Measurements from ENCODE around the gene TAS2R31. TPM values are rescaled to one million over a fixed set of nuclear protein-coding genes. Genes with fewer than 3 reads are reported as not detected.
"Not testable (repeated sequence)": the region's sequence is repeated elsewhere in the genome, so short reads cannot be mapped to it uniquely, and the experiment has no call there.

Gene TAS2R31
- polyA plus RNA-seq, 1 donor from 2014 or later: 4.0 TPM

GRCh38 chr12:11041366-11041765 is 10.2 kb upstream of the TAS2R31 start:
- H3K27ac ChIP-seq (ENCODE audit: low read length); H3F3A ChIP-seq (ENCODE audit: insufficient read depth, low read length, poor library complexity, severe bottlenecking); H3K27me3 ChIP-seq (ENCODE audit: insufficient read depth, low read depth, low read length); H3K9me2 ChIP-seq (ENCODE audit: insufficient read depth, low read length); H3K4me2 ChIP-seq (ENCODE audit: low read length); H3K79me2 ChIP-seq (replicated peaks; ENCODE audit: insufficient read depth, low read length); H2AFZ ChIP-seq (ENCODE audit: low read depth, low read length); H3K9me3 ChIP-seq (ENCODE audit: low read length); H4K20me1 ChIP-seq (ENCODE audit: insufficient read depth); H3K4me3 ChIP-seq (ENCODE audit: low read length); H3K9ac ChIP-seq (ENCODE audit: low read length): not testable (repeated sequence)
- H3K36me3 ChIP-seq (ENCODE audit: insufficient read depth, low read length): peaks cover 11% of the 10 kb centered on the region

DNA sequence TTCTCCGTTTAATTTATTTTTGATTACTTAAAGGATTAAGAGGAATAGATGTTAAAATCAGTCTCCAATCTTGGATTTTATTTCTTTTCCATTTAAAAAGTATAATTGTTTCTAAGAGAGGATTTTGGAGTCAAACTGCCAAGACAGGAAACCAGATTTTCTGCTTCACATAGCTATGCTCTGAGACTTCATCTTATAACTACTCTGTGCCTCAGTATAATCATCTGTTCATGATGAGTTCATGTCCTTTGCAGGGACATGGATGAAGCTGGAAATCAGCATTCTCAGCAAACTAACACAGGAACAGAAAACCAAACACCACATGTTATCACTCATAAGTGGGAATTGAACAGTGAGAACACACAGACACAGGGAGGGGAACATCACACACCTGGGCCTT is 9.0 kb upstream of the TAS2R31 start:
- H3K9me3 ChIP-seq (ENCODE audit: low read length): no peaks in the 10 kb centered on the region
- H2AFZ ChIP-seq (ENCODE audit: low read depth, low read length): no peak overlapping the region
- no peaks in the 10 kb centered on the region for H3K9me2 ChIP-seq (ENCODE audit: insufficient read depth, low read length)
- peaks cover 5% of the 10 kb centered on the region for H3K79me2 ChIP-seq (replicated peaks; ENCODE audit: insufficient read depth, low read length)
- H4K20me1 ChIP-seq (ENCODE audit: insufficient read depth): no peaks in the 10 kb centered on the region
- no peak for TF ChIP-seq EP300 (conservative IDR thresholded peaks at IDR 0.05; ENCODE audit: poor library complexity, severe bottlenecking)
- TF ChIP-seq RAD21 (conservative IDR thresholded peaks at IDR 0.05): no peak
- TF ChIP-seq, protein P1, sequence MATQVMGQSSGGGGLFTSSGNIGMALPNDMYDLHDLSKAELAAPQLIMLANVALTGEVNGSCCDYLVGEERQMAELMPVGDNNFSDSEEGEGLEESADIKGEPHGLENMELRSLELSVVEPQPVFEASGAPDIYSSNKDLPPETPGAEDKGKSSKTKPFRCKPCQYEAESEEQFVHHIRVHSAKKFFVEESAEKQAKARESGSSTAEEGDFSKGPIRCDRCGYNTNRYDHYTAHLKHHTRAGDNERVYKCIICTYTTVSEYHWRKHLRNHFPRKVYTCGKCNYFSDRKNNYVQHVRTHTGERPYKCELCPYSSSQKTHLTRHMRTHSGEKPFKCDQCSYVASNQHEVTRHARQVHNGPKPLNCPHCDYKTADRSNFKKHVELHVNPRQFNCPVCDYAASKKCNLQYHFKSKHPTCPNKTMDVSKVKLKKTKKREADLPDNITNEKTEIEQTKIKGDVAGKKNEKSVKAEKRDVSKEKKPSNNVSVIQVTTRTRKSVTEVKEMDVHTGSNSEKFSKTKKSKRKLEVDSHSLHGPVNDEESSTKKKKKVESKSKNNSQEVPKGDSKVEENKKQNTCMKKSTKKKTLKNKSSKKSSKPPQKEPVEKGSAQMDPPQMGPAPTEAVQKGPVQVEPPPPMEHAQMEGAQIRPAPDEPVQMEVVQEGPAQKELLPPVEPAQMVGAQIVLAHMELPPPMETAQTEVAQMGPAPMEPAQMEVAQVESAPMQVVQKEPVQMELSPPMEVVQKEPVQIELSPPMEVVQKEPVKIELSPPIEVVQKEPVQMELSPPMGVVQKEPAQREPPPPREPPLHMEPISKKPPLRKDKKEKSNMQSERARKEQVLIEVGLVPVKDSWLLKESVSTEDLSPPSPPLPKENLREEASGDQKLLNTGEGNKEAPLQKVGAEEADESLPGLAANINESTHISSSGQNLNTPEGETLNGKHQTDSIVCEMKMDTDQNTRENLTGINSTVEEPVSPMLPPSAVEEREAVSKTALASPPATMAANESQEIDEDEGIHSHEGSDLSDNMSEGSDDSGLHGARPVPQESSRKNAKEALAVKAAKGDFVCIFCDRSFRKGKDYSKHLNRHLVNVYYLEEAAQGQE (IDR thresholded peaks at IDR 0.05; ENCODE audit: borderline replicate concordance): no peak
- TF ChIP-seq TAF1 (IDR thresholded peaks at IDR 0.05; ENCODE audit: low read depth): no peak
- TF ChIP-seq SMC3 (conservative IDR thresholded peaks at IDR 0.05; ENCODE audit: poor library complexity): no peak
- no peak for TF ChIP-seq CTCF (IDR thresholded peaks at IDR 0.05; ENCODE audit: poor library complexity, severe bottlenecking)
- no peak for TF ChIP-seq POLR2AphosphoS5 (IDR thresholded peaks at IDR 0.05)
- TF ChIP-seq MXI1 (conservative IDR thresholded peaks at IDR 0.05; ENCODE audit: poor library complexity, severe bottlenecking): no peak
- no peak for TF ChIP-seq EZH2 (IDR thresholded peaks at IDR 0.05; ENCODE audit: borderline replicate concordance, insufficient read depth, low read length, poor library complexity, severe bottlenecking)
- H3K27me3 ChIP-seq (ENCODE audit: insufficient read depth, low read depth, low read length): no peaks in the 10 kb centered on the region
- no peak overlapping the region for H3K4me2 ChIP-seq (ENCODE audit: low read length)
- no peak overlapping the region for H3K27ac ChIP-seq (ENCODE audit: low read length)
- H3F3A ChIP-seq (ENCODE audit: insufficient read depth, low read length, poor library complexity, severe bottlenecking): no peaks in the 10 kb centered on the region
- no peak overlapping the region for H3K4me3 ChIP-seq (ENCODE audit: low read length)
- H3K36me3 ChIP-seq (ENCODE audit: insufficient read depth, low read length): peaks cover 6% of the 10 kb centered on the region
- no peak overlapping the region for H3K9ac ChIP-seq (ENCODE audit: low read length)

- no peak overlapping the region for H3K9ac ChIP-seq (ENCODE audit: low read length)
- peaks cover 5% of the 10 kb centered on the region for H3K79me2 ChIP-seq (replicated peaks; ENCODE audit: insufficient read depth, low read length)
- H3K4me3 ChIP-seq (ENCODE audit: low read length): no peak overlapping the region
- no peak overlapping the region for H3K27ac ChIP-seq (ENCODE audit: low read length)
- TF ChIP-seq, protein P1 (IDR thresholded peaks at IDR 0.05; ENCODE audit: borderline replicate concordance): no peak
- TF ChIP-seq CTCF (IDR thresholded peaks at IDR 0.05; ENCODE audit: poor library complexity, severe bottlenecking) (no peak), MXI1 (conservative IDR thresholded peaks at IDR 0.05; ENCODE audit: poor library complexity, severe bottlenecking) (no peak), SMC3 (conservative IDR thresholded peaks at IDR 0.05; ENCODE audit: poor library complexity) (no peak), EZH2 (IDR thresholded peaks at IDR 0.05; ENCODE audit: borderline replicate concordance, insufficient read depth, low read length, poor library complexity, severe bottlenecking) (no peak), TAF1 (IDR thresholded peaks at IDR 0.05; ENCODE audit: low read depth) (no peak), EP300 (conservative IDR thresholded peaks at IDR 0.05; ENCODE audit: poor library complexity, severe bottlenecking) (no peak), POLR2AphosphoS5 (IDR thresholded peaks at IDR 0.05) (no peak), RAD21 (conservative IDR thresholded peaks at IDR 0.05) (no peak)
- H4K20me1 ChIP-seq (ENCODE audit: insufficient read depth): no peaks in the 10 kb centered on the region
- H3K9me2 ChIP-seq (ENCODE audit: insufficient read depth, low read length): no peaks in the 10 kb centered on the region
- H3K36me3 ChIP-seq (ENCODE audit: insufficient read depth, low read length): no peaks in the 10 kb centered on the region
- no peak overlapping the region for H2AFZ ChIP-seq (ENCODE audit: low read depth, low read length)
- no peaks in the 10 kb centered on the region for H3K27me3 ChIP-seq (ENCODE audit: insufficient read depth, low read depth, low read length)
- no peaks in the 10 kb centered on the region for H3F3A ChIP-seq (ENCODE audit: insufficient read depth, low read length, poor library complexity, severe bottlenecking)
- H3K9me3 ChIP-seq (ENCODE audit: low read length): no peaks in the 10 kb centered on the region
- no peak overlapping the region for H3K4me2 ChIP-seq (ENCODE audit: low read length)
Measured at GRCh38 chr12:11039171-11039570, 8.0 kb upstream of the TAS2R31 start.

Measured in neural cell (in vitro differentiated cells).